ENCODE results near the gene NME3.
"Not testable (repeated sequence)": the region's sequence is repeated elsewhere in the genome, so short reads cannot be mapped to it uniquely, and the experiment has no call there.

NME3 gene

DNA sequence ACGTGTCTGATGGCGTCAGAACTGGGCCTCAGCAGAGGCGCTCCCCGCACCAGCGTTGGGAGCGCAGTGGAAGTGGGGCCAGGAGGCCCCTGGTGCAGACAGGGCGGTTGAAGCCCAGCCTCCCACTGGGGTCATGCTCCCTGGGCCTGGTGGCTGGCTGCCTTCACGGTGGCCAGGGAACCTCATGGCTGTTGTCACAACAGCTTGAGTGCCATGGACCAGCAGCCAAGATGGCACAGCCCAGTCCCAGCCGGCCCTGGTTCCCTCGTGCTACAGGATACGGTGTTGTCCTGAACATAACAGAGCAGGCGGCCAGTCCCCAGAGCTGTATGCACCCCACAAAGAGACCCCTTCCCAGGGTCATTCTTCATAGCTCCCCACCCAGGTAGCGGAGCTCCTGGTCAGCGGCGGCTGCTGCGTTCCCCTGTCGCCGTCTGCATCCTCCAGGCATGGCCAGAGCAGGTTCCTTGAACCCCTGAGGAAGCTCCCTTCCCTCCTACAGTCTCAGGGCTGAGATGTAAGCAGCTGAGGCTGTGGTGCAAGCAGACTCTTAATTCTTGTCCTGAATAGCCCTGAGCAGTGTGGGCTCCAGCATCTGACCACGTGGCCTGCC is 29.7 kb downstream of the NME3 start:
- no peak for DNase-seq (ENCODE audit: low spot score)
- TF ChIP-seq, protein P1, sequence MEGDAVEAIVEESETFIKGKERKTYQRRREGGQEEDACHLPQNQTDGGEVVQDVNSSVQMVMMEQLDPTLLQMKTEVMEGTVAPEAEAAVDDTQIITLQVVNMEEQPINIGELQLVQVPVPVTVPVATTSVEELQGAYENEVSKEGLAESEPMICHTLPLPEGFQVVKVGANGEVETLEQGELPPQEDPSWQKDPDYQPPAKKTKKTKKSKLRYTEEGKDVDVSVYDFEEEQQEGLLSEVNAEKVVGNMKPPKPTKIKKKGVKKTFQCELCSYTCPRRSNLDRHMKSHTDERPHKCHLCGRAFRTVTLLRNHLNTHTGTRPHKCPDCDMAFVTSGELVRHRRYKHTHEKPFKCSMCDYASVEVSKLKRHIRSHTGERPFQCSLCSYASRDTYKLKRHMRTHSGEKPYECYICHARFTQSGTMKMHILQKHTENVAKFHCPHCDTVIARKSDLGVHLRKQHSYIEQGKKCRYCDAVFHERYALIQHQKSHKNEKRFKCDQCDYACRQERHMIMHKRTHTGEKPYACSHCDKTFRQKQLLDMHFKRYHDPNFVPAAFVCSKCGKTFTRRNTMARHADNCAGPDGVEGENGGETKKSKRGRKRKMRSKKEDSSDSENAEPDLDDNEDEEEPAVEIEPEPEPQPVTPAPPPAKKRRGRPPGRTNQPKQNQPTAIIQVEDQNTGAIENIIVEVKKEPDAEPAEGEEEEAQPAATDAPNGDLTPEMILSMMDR (conservative IDR thresholded peaks at IDR 0.05; ENCODE audit: low read depth) = no peak
- no peak overlapping the region for H3K27ac ChIP-seq
- ChIA-PET POLR2A (ENCODE audit: low non-redundant PET) (no interaction called here), CTCF (no interaction called here)

DNA sequence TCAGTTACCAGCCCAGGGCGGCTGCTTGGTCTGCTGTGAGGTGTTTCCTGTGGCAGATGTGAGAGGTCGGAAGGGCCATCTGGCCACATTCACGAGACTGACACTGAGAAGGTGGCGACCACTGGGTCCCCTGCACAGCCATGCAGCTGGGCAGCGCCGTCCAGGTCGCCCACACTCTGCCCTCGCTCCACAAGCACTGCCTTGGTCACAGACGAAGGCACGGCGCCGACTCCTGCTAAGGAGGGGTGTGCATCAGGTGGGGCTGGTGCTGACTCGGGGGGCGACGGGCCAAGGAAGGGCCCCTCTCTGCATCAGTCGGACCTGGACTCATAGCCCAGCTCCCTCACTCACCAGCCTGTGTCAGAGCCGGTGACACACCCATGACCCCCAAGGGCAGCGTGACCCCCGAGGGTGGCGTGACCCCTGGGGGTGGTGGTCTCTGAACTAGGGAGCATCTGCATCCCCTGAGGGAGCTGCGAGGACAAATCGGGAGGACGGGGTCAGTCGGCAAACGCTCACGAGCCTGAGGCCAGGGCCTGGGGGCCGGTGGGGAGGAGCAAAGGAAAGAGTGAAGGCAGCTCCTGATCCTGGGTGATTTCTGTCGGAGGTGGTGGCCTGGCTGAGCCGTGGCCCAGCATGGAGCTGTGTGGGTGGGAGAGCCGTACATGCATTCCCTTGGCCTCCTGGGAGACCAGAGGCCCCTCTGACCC is 30.4 kb downstream of the NME3 start:
- TF ChIP-seq, protein P1 (conservative IDR thresholded peaks at IDR 0.05; ENCODE audit: low read depth) = no peak
- no peak overlapping the region for H3K27ac ChIP-seq
- ChIA-PET POLR2A (ENCODE audit: low non-redundant PET) (no interaction called here), CTCF (no interaction called here)
- no peak for DNase-seq (ENCODE audit: low spot score)

DNA sequence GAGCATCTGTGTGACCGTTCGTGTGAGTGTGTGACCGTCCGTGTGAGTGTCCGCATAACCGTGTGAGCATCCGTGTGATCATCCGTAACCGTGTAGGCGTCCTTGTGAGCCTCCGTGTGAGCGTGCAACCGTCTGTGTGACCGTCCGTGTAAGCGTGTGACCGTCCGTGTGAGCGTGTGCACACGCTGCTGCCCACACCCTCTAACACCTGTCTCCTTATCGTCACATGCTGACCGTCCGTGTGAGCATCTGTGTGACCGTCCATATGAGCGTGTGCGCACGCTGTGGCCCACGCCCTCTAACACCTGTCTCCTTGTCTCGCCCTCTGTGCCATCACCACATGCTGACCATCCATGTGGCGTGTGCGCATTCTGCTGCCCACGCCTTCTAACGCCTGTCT is 31.1 kb downstream of the NME3 start:
- TF ChIP-seq, protein P1 (conservative IDR thresholded peaks at IDR 0.05; ENCODE audit: low read depth) = no peak
- no peak overlapping the region for H3K27ac ChIP-seq
- CTCF ChIA-PET = interaction anchor here (0.6 kb wide), 1 partner anchor 23 kb away, joined by 6 read pairs; no protein-coding TSS in a partner anchor
- no peak for DNase-seq (ENCODE audit: low spot score)
- POLR2A ChIA-PET (ENCODE audit: low non-redundant PET) = no interaction called here

GRCh38 chr16:1734816-1735215 is 36.5 kb downstream of the NME3 start:
- TF ChIP-seq, protein P1 (conservative IDR thresholded peaks at IDR 0.05; ENCODE audit: low read depth) = no peak
- peak overlapping the region; percentile 25; the same call in 1 of the 2 replicates for H3K27ac ChIP-seq
- POLR2A ChIA-PET (ENCODE audit: low non-redundant PET) = no interaction called here
- DNase-seq (ENCODE audit: low spot score) = no peak
- CTCF ChIA-PET = no interaction called here

GRCh38 chr16:1734123-1734522 is 37.2 kb downstream of the NME3 start:
- ChIA-PET POLR2A (ENCODE audit: low non-redundant PET) (no interaction called here), CTCF (no interaction called here)
- TF ChIP-seq, protein P1 (conservative IDR thresholded peaks at IDR 0.05; ENCODE audit: low read depth) = no peak
- DNase-seq (ENCODE audit: low spot score) = no peak
- H3K27ac ChIP-seq = no peak overlapping the region; the same call in 1 of the 2 replicates

DNA sequence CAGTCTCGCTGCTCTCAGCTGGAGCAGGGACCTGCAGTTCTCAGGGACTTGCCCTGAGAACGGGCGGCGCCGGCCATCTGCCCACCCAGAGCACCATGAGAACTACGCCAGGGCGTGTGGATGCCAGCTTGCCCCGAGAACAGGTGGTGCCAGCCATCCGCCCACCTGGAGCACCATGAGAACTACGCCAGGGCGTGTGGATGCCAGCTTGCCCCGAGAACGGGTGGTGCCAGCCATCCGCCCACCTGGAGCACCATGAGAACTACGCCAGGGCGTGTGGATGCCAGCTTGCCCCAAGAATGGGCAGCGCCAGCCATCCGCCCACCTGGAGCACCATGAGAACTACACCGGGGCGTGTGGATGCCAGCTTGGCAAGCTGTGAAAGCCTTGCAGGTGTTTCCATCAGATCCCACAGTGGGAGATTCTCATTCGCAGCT is 38.8 kb downstream of the NME3 start:
- H3K27ac ChIP-seq; DNase-seq (ENCODE audit: low spot score): not testable (repeated sequence)
- CTCF ChIA-PET = interaction anchor here (0.5 kb wide), 1 partner anchor 132 kb away, joined by 3 read pairs; no protein-coding TSS in a partner anchor
- POLR2A ChIA-PET (ENCODE audit: low non-redundant PET) = interaction anchor here (1.0 kb wide), 1 partner anchor 11 kb away, joined by 3 read pairs; no protein-coding TSS in a partner anchor

GRCh38 chr16:1732071-1732470 is 39.3 kb downstream of the NME3 start:
- no peak for DNase-seq (ENCODE audit: low spot score)
- peak overlapping the region; percentile 25 for H3K27ac ChIP-seq
- CTCF ChIA-PET = interaction anchor here (0.5 kb wide), 1 partner anchor 133 kb away, joined by 3 read pairs; no protein-coding TSS in a partner anchor
- TF ChIP-seq, protein P1 (conservative IDR thresholded peaks at IDR 0.05; ENCODE audit: low read depth) = no peak
- POLR2A ChIA-PET (ENCODE audit: low non-redundant PET) = interaction anchor here (1.0 kb wide), 1 partner anchor 12 kb away, joined by 3 read pairs; no protein-coding TSS in a partner anchor
